Naive B cell (primary cell): ENCODE results near the gene CCBE1. TPM values are rescaled to one million over a fixed set of nuclear protein-coding genes. Genes with fewer than 3 reads are reported as not detected.

Source experiments
- ATAC-seq, 2 donors: fragments of 150-1000 bp; cut with Tn5 transposase; 2 replicates each; pipeline ENCODE4 v1.10.0; 2021; ENCODE audit warnings: low read depth in 2 of 2, mild to moderate bottlenecking in 2 of 2, moderate library complexity in 2 of 2
- DNase-seq: peaks from one replicate; pipeline ENCODE4 v3.0.0; 2022
- H3K27ac Mint-ChIP-seq, 6 donors: one replicate each; pipeline ENCODE4 v1.8.0; 2020 to 2022; ENCODE audit warnings: mild to moderate bottlenecking in 6 of 6, mixed read lengths in 6 of 6, moderate library complexity in 5 of 6, inconsistent platforms in 2 of 6
- H3K27me3 Mint-ChIP-seq, 3 donors: one replicate each; pipeline ENCODE4 v1.8.0; 2021 to 2022; ENCODE audit warnings: mixed read lengths in 3 of 3, mild to moderate bottlenecking in 1 of 3
- H3K36me3 Mint-ChIP-seq, 2 donors: one replicate each; pipeline ENCODE4 v1.8.0; 2020 to 2022; ENCODE audit warnings: mixed read lengths in 2 of 2, inconsistent platforms in 1 of 2, mild to moderate bottlenecking in 1 of 2
- H3K4me1 Mint-ChIP-seq, 3 donors: one replicate each; pipeline ENCODE4 v1.8.0; 2020 to 2022; ENCODE audit warnings: mixed read lengths in 3 of 3, inconsistent platforms in 1 of 3, mild to moderate bottlenecking in 1 of 3, moderate library complexity in 1 of 3
- H3K4me3 Mint-ChIP-seq, 8 donors: one replicate each; pipeline ENCODE4 v1.8.0; 2020 to 2022; ENCODE audit warnings: mild to moderate bottlenecking in 8 of 8, mixed read lengths in 8 of 8, moderate library complexity in 8 of 8, inconsistent platforms in 2 of 8
- H3K9me3 Mint-ChIP-seq, 7 donors: one replicate each; pipeline ENCODE4 v1.8.0; 2020 to 2022; ENCODE audit warnings: mixed read lengths in 7 of 7, mild to moderate bottlenecking in 5 of 7, inconsistent platforms in 2 of 7, moderate library complexity in 1 of 7
- polyA plus RNA-seq, 6 donors: library from polyadenylated mRNA; unstranded; fragments of 300-500 nt; fragmentation: Illumina TruSeq; gene quantifications; one replicate each; pipeline ENCODE4 v1.2.3, GENCODE V29; 2021; ENCODE audit warnings: low read depth in 6 of 6

The CCBE1 gene
- polyA plus RNA-seq, 6 donors from 2014 or later: not detected

DNA sequence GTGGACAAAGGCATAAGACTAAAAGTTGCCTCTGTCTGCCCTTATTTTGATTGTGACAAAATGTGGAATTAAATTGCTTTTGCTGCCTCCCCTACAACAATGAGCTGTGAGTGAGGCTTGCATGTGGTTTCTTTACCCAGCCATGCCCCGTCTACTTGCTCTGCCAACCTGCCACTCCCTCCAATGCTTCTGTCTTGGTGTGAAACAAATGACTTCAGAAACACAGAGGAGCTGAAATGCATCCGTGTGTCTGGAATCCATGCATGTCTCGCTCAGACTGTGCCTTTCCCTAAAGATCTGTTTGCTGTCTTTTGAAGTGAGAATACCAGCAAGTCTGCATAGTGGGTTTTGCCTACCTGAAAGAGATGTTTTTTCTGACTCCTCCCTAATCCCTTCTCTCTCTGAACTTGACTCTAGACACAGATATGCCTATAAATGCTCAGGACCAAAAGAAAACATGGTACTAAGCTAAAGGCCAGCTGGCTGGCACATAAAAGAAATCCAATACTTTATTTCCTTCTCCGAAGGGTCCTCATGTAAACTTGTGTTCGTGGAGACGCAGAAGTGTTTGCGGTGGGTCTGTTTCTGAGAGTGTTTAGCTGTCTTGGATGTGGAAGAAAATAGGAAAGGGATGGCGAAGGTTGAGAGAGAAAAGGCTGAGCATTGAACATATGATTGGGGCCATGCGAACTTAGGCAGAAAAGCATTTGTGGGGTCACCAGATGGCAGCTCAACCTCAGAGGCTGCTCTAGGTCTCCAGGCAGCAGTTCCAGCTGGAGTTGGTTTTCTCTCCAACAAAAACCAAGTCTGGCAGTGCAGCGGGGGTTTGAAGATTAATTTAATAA lies 120.5 kb downstream of the CCBE1 start:
- peaks cover 0 to 3% (median 0%) of the 10 kb centered on the region in 7 donors for H3K9me3 Mint-ChIP-seq
- no peak for ATAC-seq

DNA sequence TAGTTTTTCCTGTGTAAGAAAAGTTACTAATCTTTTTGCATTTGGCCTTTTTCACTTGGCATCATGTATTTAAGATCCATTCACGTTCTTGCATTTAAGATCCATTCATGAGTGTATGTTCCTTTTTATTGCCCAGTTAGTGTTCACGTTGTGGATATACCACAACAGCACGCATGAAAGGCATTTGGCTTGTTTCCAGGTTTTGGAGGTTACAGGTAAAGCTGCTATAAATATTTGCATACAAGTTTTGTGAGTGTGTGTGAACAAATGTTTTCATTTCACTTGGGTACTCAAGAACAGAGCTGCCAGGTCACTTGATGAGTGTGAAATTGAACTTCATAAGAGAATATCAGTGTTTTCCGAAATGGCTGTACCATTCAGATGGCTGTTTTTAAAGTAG lies 121.2 kb downstream of the CCBE1 start:
- no peak for DNase-seq
- Mint-ChIP-seq H3K4me1 (no peaks in the 10 kb centered on the region), H3K27me3 (peaks cover 15 to 22% (median 16%) of the 10 kb centered on the region in 3 donors), H3K27ac (no peak overlapping the region), H3K9me3 (peaks cover 0 to 3% (median 0%) of the 10 kb centered on the region in 7 donors), H3K4me3 (no peak overlapping the region), H3K36me3 (no peaks in the 10 kb centered on the region)
- ATAC-seq: no peak

More for the DNA sequence above, 120.5 kb downstream of the CCBE1 start:
- Mint-ChIP-seq H3K27ac (no peak overlapping the region), H3K36me3 (no peaks in the 10 kb centered on the region), H3K4me3 (no peak overlapping the region), H3K27me3 (peaks cover 15 to 22% (median 16%) of the 10 kb centered on the region in 3 donors), H3K4me1 (no peaks in the 10 kb centered on the region)
- no peak for DNase-seq

DNA sequence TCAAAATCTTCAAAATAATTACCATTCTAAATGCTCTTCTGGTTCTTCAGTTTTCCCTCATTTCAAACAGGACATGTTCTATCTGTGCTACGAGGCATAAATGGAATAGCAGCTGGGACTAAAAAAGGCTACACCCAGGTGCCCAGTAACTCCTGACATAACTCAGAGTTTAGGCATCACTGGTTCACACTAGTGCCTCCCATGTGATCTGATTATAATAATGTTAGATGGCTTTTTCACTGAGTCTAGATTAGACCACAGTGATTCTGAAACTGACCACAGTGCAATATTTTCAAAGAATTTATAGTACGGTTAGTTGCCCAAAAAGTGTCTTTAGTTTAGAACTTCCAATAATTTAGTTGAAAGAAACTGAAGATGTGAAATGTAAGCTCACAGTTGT lies 123.3 kb downstream of the CCBE1 start:
- Mint-ChIP-seq H3K4me3 (no peak overlapping the region), H3K27me3 (peaks cover 15 to 23% (median 17%) of the 10 kb centered on the region in 3 donors), H3K4me1 (peaks cover 3 to 8% (median 8%) of the 10 kb centered on the region in 3 donors), H3K9me3 (peaks cover 0 to 3% (median 0%) of the 10 kb centered on the region in 7 donors), H3K27ac (no peak overlapping the region), H3K36me3 (no peaks in the 10 kb centered on the region)
- DNase-seq (no peak), ATAC-seq (no peak)

DNA sequence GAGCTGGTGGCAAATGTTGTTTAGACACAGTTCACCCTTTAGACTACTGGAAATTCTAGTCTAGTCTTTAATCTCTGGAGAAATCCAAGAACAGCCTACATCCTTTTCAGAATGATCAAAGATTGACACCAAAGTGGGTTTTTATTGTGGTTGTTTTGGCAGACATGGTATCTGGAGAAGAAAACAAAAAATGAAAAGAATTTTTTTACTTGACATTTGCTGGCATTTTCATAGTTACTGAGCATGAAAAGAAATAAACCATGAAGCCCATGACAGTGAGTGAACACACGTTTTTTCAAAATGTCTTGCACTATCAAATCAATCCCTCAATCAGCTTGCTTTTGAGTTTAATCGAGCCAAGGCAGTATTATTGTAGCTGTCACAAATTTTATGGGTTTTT lies 125.3 kb downstream of the CCBE1 start:
- H3K27ac Mint-ChIP-seq: no peak overlapping the region
- no peak for DNase-seq
- H3K27me3 Mint-ChIP-seq: peaks cover 12 to 21% (median 14%) of the 10 kb centered on the region in 3 donors
- H3K36me3 Mint-ChIP-seq: no peaks in the 10 kb centered on the region
- ATAC-seq: no peak
- no peaks in the 10 kb centered on the region for H3K9me3 Mint-ChIP-seq
- H3K4me3 Mint-ChIP-seq: no peak overlapping the region
- H3K4me1 Mint-ChIP-seq: peaks cover 6 to 13% (median 12%) of the 10 kb centered on the region in 3 donors

DNA sequence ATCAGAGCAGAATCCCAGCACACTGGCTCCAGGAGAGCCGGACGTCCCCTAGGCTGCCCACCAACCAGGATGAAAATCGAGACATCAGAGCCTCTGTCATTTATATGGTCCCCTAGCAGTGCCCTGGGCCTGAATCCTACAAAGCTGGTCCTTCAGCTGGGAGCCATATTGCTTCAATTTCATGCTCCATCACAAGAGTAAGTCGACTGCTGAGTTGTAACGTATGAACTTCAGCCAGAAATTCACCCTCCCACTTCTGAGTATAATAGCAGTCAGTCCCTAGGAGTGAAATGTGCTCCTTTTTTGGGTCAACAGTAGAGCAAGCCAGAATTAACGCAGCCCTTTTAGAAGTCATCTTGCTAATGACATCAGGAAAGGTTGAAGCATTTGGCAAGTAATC lies 126.4 kb downstream of the CCBE1 start:
- Mint-ChIP-seq H3K9me3 (no peaks in the 10 kb centered on the region), H3K4me1 (peaks cover 6 to 13% (median 12%) of the 10 kb centered on the region in 3 donors), H3K4me3 (no peak overlapping the region), H3K27ac (no peak overlapping the region), H3K27me3 (peaks cover 9 to 14% (median 11%) of the 10 kb centered on the region in 3 donors), H3K36me3 (no peaks in the 10 kb centered on the region)
- DNase-seq (no peak), ATAC-seq (no peak)

DNA sequence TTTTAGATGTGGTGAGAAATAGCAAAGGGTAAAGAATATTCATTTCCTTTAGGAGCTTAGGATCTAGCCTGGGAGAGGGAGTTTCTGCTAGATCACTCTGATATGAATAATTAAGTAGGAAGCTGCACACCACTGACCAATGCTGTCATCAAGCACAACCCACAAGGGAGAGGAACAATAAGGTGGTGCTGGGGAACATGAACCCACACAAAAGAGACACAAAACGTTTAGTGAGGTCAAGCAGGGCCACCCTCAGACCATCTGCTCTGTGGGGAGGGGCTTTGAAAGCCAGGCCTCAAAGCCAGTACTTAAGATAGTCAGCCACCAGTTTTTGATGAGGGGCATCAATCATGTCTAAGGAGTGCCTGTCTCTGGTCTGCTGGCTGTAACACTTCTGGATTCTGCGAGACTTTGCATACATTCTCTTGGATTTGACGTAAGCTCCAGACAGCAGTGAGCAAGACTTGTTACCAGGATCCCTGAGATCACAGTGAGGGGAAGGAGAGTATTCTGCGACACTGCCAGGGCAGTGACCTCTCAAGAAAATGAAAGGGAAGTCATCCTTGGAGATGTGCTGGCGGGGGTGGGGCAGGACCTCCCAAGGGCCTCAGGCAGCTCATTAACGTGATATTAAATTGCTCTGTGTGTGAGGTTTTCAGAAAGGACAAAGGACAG lies 127.0 kb downstream of the CCBE1 start:
- H3K27me3 Mint-ChIP-seq: peaks cover 5 to 13% (median 11%) of the 10 kb centered on the region in 3 donors
- no peaks in the 10 kb centered on the region for H3K9me3 Mint-ChIP-seq
- H3K36me3 Mint-ChIP-seq: no peaks in the 10 kb centered on the region
- DNase-seq (no peak), ATAC-seq (no peak)
- H3K4me1 Mint-ChIP-seq: peaks cover 6 to 13% (median 12%) of the 10 kb centered on the region in 3 donors
- H3K4me3 Mint-ChIP-seq: no peak overlapping the region
- no peak overlapping the region for H3K27ac Mint-ChIP-seq

DNA sequence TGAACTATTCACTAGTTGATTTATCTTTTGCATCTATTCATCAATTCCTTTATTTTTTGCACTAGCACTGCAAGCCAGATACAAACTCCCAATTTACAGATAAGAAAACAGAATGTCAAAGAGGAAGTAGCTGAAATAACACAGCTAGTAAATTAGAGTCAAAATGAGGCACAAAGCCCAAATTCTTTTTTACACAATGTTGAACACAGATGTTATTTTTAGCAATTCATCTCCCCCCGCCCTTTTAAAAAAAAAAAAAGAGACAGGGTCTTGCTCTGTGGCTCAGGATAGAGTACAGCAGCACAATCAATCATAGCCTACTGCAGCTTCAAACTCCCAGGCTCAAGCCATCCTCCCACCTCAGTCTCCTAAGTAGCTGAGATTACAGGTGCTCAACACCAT lies 127.8 kb downstream of the CCBE1 start:
- no peaks in the 10 kb centered on the region for H3K36me3 Mint-ChIP-seq
- H3K4me3 Mint-ChIP-seq: peak overlapping the region in 6 of 8 donors; percentile 29 to 81 (median 58)
- peak overlapping the region in 1 of 6 donors; percentile 93 for H3K27ac Mint-ChIP-seq
- DNase-seq: no peak
- peaks cover 0 to 8% (median 3%) of the 10 kb centered on the region in 3 donors for H3K27me3 Mint-ChIP-seq
- ATAC-seq: no peak
- H3K4me1 Mint-ChIP-seq: peaks cover 6 to 13% (median 12%) of the 10 kb centered on the region in 3 donors
- peaks cover 0 to 2% (median 0%) of the 10 kb centered on the region in 7 donors for H3K9me3 Mint-ChIP-seq

DNA sequence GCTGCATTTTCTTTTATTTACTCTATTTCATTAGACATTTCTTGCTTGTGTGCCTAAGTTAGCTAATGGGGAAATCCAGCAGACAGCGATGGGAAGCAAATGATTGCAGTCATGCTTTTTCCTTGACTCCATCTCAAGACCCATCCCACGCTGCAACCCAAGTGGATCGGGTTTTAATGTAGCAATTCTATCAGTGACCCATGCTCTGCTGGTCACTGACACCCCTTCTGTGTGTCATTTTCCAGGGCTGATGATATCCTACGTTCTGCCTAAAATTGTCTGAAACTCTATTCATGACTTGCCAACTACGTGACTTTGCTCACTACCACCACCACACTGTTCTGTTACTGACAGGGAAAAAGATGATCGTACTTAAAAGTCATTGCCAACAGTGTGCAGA lies 129.8 kb downstream of the CCBE1 start:
- Mint-ChIP-seq H3K4me3 (no peak overlapping the region), H3K27me3 (peaks cover 0 to 8% (median 0%) of the 10 kb centered on the region in 3 donors), H3K4me1 (peaks cover 6 to 13% (median 12%) of the 10 kb centered on the region in 3 donors), H3K9me3 (peaks cover 0 to 2% (median 0%) of the 10 kb centered on the region in 7 donors), H3K27ac (peak overlapping the region in 1 of 6 donors; percentile 10), H3K36me3 (no peaks in the 10 kb centered on the region)
- DNase-seq (no peak), ATAC-seq (no peak)

DNA sequence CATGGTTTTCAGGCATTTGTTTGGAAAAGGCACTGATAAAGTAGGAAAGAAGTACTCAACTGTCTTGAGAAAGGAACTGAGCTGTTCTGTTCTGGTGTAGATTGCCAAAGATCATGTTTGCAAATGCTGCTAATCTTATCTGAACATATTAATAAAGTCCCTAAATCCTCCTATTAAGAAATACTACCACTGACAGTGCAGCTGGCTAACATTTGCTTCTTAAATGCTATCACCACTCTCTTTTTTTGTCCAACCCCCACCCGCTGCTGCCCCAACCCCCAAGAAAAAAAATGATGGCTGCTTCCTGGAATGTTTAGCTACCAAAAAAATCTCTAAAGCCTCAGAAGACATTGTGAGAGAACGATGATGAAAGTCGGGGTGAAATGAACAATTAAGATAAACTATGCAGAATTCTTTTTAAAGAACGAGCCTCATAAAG lies 130.7 kb downstream of the CCBE1 start:
- ATAC-seq (no peak), DNase-seq (no peak)
- Mint-ChIP-seq H3K36me3 (no peaks in the 10 kb centered on the region), H3K27me3 (peaks cover 0 to 8% (median 0%) of the 10 kb centered on the region in 3 donors), H3K27ac (no peak overlapping the region), H3K4me1 (peaks cover 6 to 13% (median 12%) of the 10 kb centered on the region in 3 donors), H3K4me3 (no peak overlapping the region), H3K9me3 (peaks cover 0 to 2% (median 0%) of the 10 kb centered on the region in 7 donors)

DNA sequence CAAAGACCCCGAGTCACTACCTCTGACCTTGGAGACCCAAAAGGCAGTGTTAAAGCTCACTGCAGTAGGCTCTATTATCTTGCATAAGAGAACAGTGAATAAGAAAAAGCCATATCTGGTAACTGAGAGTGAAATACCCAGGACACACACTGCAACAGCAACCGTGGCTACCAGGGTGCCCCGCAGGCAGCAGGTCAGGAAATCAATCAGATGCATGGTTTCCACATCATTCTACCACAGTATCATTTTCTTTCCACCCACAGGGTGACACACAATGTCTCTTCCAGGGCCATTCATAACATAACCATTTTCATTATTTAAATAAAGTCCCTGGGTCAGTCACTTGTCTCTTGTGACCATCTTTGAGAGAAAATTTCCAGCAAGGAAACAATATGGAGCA lies 131.3 kb downstream of the CCBE1 start:
- peaks cover 6 to 13% (median 12%) of the 10 kb centered on the region in 3 donors for H3K4me1 Mint-ChIP-seq
- no peak overlapping the region for H3K4me3 Mint-ChIP-seq
- H3K27ac Mint-ChIP-seq: no peak overlapping the region
- no peak for ATAC-seq
- peaks cover 0 to 8% (median 0%) of the 10 kb centered on the region in 3 donors for H3K27me3 Mint-ChIP-seq
- H3K9me3 Mint-ChIP-seq: peaks cover 0 to 2% (median 0%) of the 10 kb centered on the region in 7 donors
- no peak for DNase-seq
- H3K36me3 Mint-ChIP-seq: no peaks in the 10 kb centered on the region

DNA sequence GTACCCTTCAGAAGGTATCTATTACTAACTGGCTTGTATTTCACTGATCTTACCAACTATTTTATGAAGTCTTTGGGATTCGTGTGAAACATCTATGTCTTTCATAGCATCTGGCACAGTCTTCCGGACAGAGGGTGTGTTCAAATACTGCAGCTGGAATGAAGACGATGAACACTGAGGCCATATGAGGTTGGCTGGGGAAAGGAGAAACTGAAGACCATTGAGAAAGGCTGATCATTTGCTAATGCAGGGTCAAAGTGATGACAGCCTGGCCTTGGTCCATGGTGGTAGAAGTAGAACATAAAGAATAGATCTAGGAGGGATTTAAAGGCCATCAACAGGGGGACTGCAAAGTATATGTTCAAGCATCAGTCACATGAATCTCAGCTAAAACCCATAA lies 132.7 kb downstream of the CCBE1 start:
- DNase-seq (no peak), ATAC-seq (no peak)
- no peak overlapping the region for H3K27ac Mint-ChIP-seq
- H3K4me1 Mint-ChIP-seq: peaks cover 6 to 8% (median 7%) of the 10 kb centered on the region in 3 donors
- H3K27me3 Mint-ChIP-seq: no peaks in the 10 kb centered on the region
- H3K9me3 Mint-ChIP-seq: peaks cover 0 to 2% (median 0%) of the 10 kb centered on the region in 7 donors
- H3K36me3 Mint-ChIP-seq: no peaks in the 10 kb centered on the region
- H3K4me3 Mint-ChIP-seq: no peak overlapping the region

DNA sequence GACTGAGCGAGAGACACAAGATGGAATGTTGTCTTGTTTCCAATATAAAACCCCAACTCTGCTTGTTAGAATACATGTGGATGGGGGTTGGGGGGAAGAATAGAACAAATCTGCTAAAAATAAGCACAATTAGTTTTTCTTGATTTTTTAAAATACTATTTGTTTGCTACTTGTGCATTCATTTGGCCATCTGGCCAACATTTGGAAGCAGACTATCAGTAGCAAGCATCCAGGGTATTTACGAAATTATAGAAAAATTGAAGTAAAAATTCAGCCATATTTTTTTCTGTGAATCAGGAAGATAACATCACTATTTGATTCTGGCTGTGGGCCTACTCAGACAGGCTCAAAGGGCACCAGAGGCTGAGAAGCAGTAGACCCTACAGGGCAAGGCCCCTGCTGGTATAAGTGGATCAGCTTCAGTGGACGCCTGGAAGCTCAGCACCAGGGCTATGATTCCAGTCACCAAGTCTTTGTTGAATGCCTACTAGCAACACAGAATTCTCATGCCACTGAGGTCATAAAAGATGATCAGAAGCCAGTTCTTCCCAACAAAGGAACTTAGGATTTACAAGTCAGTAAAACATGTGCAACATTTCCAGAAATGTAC lies 133.9 kb downstream of the CCBE1 start:
- H3K27ac Mint-ChIP-seq: no peak overlapping the region
- no peaks in the 10 kb centered on the region for H3K27me3 Mint-ChIP-seq
- DNase-seq (no peak), ATAC-seq (no peak)
- H3K4me1 Mint-ChIP-seq: no peaks in the 10 kb centered on the region
- peaks cover 0 to 2% (median 0%) of the 10 kb centered on the region in 7 donors for H3K9me3 Mint-ChIP-seq
- no peak overlapping the region for H3K4me3 Mint-ChIP-seq
- H3K36me3 Mint-ChIP-seq: no peaks in the 10 kb centered on the region

DNA sequence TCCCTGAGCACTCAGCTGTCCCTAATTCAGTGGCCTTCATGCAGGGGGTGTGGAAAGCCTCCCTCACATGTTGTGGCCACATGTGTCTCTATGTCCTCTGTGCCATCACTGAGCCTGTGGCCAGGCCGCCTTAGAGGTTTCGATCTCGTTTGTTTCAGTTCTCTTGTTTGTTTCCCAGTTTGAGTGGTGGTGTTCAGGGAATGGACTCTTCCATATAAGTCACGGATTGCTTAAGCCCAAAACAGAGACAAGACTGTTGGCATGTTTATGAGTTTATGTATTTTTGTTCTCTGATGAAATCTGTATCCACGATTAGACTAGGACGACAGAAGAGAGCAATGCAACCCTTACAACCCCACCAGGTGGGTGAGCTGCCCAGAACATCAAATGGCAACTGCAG lies 134.5 kb downstream of the CCBE1 start:
- Mint-ChIP-seq H3K36me3 (no peaks in the 10 kb centered on the region), H3K9me3 (peaks cover 0 to 7% (median 3%) of the 10 kb centered on the region in 7 donors), H3K4me1 (no peaks in the 10 kb centered on the region), H3K4me3 (no peak overlapping the region), H3K27ac (no peak overlapping the region), H3K27me3 (no peaks in the 10 kb centered on the region)
- ATAC-seq (no peak), DNase-seq (no peak)
